ENCODE data around the gene HOXC13. TPM values are rescaled to one million over a fixed set of nuclear protein-coding genes. Genes with fewer than 3 reads are reported as not detected.

Gene HOXC13
- total and polyA plus RNA-seq, 9 of the 15 experiments (the other 6 are each of a cell fraction or from before 2014, with no cell fraction given), result 0.03 to 0.29 (median 0.17) TPM; not detected in 2

- POLR2A ChIA-PET, result interaction anchor here (0.6 to 1.4 kb wide), 3 partner anchors 17 to 153 kb away, joined by 4 read pairs; no protein-coding TSS in a partner anchor
- Histone ChIP-seq H3K9me1 (ENCODE audit: control insufficient read depth, insufficient read depth, low read length) (no peaks in the 10 kb centered on the region), H3K9me3 (replicated peaks; ENCODE audit: control insufficient read depth, insufficient read depth, low read depth, low read length) (no peaks in the 10 kb centered on the region), H2AFZ (ENCODE audit: low read depth, low read length) (no peak overlapping the region), H3K4me2 (ENCODE audit: insufficient read depth, low read length) (no peak overlapping the region), H3K9ac (ENCODE audit: insufficient read depth in 1 of 2, low read depth in 2 of 2, low read length in 2 of 2) (no peak overlapping the region), H4K20me1 (replicated peaks; ENCODE audit: control insufficient read depth, insufficient read depth, low read length) (peaks cover 5% of the 10 kb centered on the region), H3K4me1 (replicated peaks in 1 of 2; ENCODE audit: control insufficient read depth in 2 of 2, insufficient read depth in 2 of 2, low read length in 2 of 2) (peaks cover 0 to 26% of the 10 kb centered on the region in 2 experiments; a peak in 2 of 5 replicates), H3K4me3 (no peak overlapping the region), H3K79me2 (ENCODE audit: control insufficient read depth, insufficient read depth, low read length) (no peaks in the 10 kb centered on the region), H3K36me3 (ENCODE audit: control insufficient read depth, insufficient read depth, low read length) (no peaks in the 10 kb centered on the region), H3K27me3 (ENCODE audit: control insufficient read depth in 2 of 2, insufficient read depth in 2 of 2, low read length in 2 of 2) (peaks cover 63 to 89% of the 10 kb centered on the region in 2 experiments), H3K27ac (ENCODE audit: extremely low read depth, low read depth, low read length) (no peak overlapping the region)
- FAIRE-seq, result no peak
- TF ChIP-seq SNAPC5 (CRISPR knock-in tag; IDR thresholded peaks at IDR 0.05) (no peak), ZBTB5 (IDR thresholded peaks at IDR 0.05) (no peak), ZNF24 (IDR thresholded peaks at IDR 0.05) (no peak), RFX5 (IDR thresholded peaks at IDR 0.05; ENCODE audit: low read depth, low read length) (no peak), ZNF449 (CRISPR knock-in tag; IDR thresholded peaks at IDR 0.05) (no peak), KLF16 (IDR thresholded peaks at IDR 0.05) (no peak), ELF2 (CRISPR knock-in tag; IDR thresholded peaks at IDR 0.05) (no peak), XRCC3 (IDR thresholded peaks at IDR 0.05) (no peak), SIRT6 (IDR thresholded peaks at IDR 0.05; ENCODE audit: low read depth, low read length) (no peak), PTRF (tag; IDR thresholded peaks at IDR 0.05) (no peak), ZBTB34 (CRISPR knock-in tag; IDR thresholded peaks at IDR 0.05) (no peak), NFE2L1 (tag; IDR thresholded peaks at IDR 0.05; ENCODE audit: borderline replicate concordance, low read depth) (no peak), MAFG (tag; conservative IDR thresholded peaks at IDR 0.05) (no peak), ERF (CRISPR knock-in tag; IDR thresholded peaks at IDR 0.05) (no peak)
- intact Hi-C loops (cut with micrococcal nuclease) (no loop called here), in situ Hi-C loops (cut with MboI) (no loop called here)
- ATAC-seq, result no peak
- CTCF ChIA-PET (ENCODE audit: low intra/inter-chr PET ratio), result no interaction called here
- WGBS (ENCODE audit: insufficient coverage, low coverage, missing lambda C conversion rate), result 0% methylated on average over 2 of the region's 2 CpGs
- no peak for DNase-seq (ENCODE audit: extremely low read depth in 1 of 4, low spot score in 3 of 4)
- BruUV-seq (replicated peaks), result no TSS peak
Observed at GRCh38 chr12:53971686-53972085, 33.1 kb downstream of the HOXC13 start.

Data from K562 (cell line).